ENCODE measurements around the gene INKA1. TPM values are rescaled to one million over a fixed set of nuclear protein-coding genes. Genes with fewer than 3 reads are reported as not detected.

INKA1 gene
- total RNA-seq, 1 donor from 2014 or later = 1.7 TPM

DNA sequence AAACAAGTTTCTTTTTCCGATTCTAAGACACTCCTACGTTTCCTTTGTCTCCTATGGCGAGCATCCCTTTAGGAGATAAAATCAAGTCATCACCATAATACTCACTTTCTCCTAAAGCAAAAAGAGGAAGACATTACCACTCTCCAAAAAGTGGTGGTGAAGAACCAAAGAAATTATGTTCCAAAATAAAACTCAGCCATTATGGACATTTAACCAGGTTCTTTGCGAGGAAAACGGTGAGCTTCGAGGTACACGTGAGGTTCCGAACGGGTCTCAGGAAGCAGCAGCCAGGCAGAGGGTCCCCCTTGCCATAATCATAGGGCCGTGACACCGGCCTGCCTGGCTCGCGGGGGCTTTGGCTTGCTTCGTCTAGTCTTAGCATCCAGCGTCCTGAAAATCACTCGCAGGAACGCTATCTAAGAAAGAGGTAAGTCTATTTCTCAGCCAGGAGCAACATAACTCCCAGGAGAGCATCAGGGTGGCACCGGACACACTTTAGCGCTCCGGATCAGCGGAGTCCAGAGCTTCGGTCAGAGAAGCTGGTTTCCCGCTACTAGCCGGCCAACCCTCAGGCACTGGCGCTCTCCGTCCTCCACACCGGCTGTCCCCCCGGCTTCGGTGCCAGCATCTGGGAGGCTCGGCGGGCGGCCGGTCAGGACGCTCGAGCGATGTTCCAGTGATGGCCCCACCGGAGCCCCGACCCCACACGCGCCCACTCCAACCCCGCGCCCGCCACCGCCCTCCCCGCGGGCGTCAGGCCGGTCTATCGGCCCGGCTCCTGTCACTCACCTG is 17.3 kb upstream of the INKA1 start:
- intact Hi-C loops (cut with micrococcal nuclease) = no loop called here
- ATAC-seq (peak; percentile 59), DNase-seq (no peak)

DNA sequence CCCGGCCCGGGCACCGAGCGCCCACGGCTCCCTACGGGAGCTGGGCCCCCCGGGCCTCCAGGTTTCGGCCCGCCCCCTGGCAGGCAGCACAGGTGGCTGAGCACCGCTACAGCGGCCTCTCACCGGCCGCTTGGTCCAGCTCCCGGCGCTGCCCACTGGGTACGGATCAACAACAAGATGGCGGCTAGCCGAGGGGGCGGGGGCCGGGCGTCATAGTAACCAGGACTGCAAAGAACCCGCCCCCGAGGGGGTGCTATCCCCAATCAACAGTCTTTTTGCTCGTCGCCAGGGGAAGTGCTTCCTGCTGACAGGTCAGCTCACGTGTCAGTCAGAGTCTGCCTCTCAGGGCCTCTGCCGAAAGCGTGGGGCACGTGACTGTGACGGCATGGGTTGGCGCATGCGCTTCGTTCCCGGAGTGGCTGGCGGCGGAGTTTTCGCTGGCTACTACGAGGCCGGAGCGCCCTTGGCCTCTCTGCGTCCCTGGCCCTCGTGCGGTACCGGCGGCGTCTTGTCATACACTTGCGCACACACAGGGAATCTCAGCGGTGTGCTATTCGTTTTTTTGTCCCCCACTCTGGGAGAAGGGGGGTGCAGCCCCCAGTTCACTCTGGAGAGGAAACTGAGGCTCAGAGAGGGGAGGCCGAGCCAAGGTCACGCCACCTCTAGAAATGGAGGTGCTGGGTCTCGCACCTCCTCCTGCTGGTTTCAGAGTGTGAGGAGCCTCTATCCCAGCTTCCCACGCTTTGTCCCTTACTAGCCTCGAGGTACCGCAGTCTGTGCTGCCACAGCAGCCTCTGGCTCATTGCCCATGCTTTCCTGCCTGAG is 16.5 kb upstream of the INKA1 start, which contains the start of gene IP6K1:
IP6K1 (minus strand) TSS at position 186 of the 825 bp plus-strand sequence. CDS start 38,502 bp downstream, outside the sequence.
- ATAC-seq (peak; percentile 100), DNase-seq (peak; percentile 100)
- intact Hi-C loops (cut with micrococcal nuclease) = no loop called here

DNA sequence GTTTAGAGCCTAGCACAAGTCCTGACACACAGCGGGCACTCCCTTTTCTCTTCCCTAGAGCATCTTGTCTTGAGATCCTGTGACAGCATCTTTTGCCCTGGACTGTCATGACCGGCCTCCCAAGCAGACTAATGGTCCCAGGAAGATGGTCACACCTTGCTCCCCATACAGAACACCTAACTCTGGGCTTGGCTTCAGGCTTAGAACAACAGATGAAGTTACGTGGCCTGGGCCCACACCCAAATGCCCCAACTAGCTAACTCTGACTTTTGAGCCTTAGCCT is 15.9 kb upstream of the INKA1 start:
- intact Hi-C loops (cut with micrococcal nuclease) = no loop called here

DNA sequence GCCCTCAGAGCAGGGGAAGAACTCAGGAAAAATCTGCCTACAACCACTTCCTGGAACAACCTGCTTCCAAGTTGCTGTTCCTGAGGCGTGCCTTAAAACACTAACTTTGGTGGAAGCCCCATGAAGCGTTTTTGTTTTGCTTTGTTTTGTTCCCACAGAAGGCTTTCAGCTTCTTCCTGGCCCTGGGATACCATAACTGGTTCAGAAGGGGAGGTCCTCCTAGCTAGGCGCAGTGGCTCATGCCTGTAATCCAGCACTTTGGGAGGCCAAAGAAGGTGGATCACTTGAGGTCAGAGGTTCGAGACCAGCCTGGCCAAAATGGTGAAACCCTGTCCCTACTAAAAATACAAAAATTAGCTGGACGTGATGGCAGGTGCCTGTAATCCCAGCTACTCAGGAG is 15.5 kb upstream of the INKA1 start:
- no peak for DNase-seq
- intact Hi-C loops (cut with micrococcal nuclease) = no loop called here

More for the DNA sequence above, 15.9 kb upstream of the INKA1 start:
- ATAC-seq = no peak
- no peak for DNase-seq

DNA sequence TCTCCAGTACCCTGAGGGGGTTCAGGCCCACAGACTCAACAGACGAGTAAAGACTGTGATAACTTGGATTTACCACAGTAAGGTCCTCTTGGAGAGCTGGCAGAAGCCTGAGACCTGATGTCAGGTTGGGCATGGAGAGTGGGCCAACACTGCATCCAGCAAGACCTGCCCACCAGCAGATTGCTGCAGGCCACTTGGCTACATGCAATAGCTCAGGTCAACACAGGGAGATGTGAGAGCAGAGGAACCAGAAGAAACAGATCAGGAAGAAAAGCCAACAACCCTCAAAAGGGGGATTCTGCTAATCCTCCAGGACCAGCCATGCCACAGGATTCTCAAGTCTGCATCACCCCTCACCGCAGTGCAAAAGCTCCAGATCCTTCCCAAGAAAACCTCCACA is 15.0 kb upstream of the INKA1 start:
- ATAC-seq (no peak), DNase-seq (no peak)
- intact Hi-C loops (cut with micrococcal nuclease) = no loop called here

More for the DNA sequence above, 15.5 kb upstream of the INKA1 start:
- no peak for ATAC-seq

DNA sequence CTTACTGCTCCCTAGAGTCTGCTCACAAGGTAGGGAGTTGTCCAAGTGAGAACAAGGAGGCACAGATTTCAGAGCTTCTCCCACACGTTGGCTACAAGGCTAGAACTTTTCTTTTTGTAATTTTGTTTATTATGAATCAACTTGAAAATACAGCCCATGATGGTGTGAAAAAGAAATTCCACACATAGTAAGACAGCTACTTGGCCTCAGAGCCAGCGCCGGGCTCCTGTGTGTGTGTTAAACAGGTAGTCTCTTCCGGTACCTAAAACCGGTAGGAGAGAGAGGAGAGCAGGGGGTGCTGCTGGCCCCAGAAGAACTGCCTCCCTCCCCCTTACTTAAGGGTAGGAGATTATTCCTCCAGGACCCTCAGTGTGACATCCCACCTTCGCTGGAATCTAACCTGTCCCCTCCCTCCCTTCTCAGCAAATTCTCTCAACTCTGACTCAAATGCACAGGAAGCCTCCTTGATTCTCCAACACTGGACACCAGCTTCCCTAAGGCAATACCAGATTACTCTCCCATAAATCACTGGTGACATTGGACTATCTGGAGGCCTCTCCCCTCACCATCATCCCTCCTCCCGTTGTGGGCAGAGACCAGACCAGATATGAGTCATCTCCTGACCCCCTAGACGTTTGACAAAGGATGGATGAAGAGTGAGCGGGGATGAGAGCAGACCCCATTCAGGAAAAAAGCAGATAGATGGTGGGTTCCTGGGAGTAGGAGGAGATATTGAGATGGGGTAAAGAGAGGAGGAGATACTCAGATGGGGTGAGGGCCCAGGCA is 12.2 kb upstream of the INKA1 start:
- ATAC-seq (no peak), DNase-seq (no peak)
- intact Hi-C loops (cut with micrococcal nuclease) = no loop called here

DNA sequence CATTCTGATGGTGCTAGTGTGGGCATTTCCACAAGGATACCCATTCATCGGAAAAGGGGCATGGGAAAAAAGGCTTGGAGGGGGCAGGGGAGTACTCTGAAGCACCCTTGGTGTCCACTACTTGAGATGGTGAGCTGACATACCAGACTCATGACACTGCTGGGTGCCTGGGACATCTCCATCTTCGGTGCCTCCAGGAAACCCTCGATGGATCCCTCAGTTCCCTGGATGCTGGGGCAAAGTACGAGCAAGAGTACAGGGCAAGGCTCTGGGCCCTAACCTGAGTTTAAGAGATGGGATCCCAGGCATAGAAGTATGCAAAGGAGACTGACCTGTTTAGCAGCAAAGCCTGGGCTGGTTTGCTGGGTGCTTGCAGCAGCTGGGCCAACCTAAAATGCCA is 11.5 kb upstream of the INKA1 start:
- no peak for DNase-seq
- intact Hi-C loops (cut with micrococcal nuclease) = no loop called here

DNA sequence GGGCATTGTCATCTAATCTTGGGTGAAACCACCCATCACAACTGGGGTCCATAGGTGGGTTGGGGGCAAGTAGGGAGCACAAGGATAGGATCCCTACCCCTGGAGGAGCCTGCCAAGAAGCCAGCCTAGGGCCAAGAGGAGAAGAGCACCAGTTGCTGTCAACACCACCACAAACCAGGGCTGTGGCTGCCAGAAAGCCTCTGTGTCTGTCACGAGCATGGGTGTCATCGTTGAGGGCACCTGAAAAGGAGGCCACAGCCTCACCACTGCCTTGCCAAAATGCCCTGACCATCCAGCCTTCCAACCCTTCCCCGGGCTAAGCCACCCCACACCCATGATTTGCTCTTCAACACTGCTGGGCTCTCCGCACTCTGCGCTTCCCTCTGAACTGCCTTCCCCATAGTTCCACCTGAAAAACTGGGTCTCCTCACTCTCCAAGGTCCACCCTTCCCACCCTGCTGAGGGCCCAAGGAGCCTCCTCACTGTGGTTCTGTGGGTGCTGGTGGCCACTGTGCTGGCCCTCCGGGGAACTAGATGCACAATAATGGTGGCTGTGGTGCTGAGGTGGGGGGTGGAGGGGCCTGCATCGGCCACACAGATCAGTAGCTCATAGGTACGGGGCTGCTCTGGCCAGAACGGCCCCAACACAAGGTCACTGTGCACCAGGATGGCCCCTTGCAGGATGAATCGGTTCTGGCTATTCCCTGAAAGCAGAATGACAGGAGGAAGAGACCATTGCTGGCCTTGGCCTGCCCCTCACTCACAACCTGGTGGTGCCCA is 10.5 kb upstream of the INKA1 start:
- ATAC-seq = no peak
- DNase-seq = no peak
- intact Hi-C loops (cut with micrococcal nuclease) = no loop called here

More for the DNA sequence above, 11.5 kb upstream of the INKA1 start:
- no peak for ATAC-seq

DNA sequence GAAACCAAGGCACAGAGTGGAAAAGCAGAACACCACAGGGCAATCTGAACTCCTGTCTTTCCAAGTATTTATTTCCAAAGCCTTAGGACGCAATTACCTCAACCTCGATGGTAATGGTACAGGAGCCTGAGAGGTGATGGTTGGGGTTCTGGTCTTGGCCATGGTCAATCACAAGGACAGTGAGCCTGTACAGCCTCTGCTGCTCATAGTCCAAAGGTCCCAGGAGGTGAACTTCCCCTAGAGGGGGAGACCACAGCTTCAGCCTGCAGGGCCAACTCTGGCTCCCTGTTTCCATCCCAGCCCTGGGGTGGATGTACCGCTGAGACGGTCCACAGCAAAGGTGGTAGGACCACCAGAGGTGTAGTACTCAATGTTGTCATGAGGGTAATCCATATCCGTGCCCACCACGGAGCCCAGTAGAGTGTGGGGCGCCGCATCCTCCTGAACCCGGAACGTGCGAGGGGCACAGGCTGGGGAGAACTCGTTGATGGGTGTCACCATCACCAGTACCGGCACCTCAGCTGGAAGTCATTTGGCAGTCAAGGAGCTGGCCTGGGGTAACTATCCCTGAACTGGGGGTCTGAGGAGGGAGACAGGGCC is 9.5 kb upstream of the INKA1 start:
- no peak for ATAC-seq
- DNase-seq = no peak
- intact Hi-C loops (cut with micrococcal nuclease) = no loop called here

DNA sequence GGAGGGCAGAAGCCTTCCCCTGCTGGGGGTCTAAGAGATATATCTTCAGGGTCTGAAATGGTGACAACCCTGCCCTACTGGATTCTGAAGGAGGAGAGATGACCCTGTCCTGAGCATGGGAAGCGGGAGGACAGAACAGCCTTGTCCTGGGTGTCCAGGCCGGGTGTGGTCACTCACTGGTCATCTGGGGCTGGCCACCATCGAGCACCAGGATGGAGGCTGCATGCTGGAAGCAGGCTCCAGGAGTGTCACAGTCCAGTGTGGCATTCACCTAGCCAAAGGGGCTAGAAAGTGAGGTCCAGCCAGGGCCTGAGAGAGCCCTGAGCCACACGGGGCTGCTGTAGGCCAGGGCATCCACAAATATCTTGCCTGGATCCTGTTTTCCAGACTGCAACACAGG is 8.6 kb upstream of the INKA1 start:
- intact Hi-C loops (cut with micrococcal nuclease) = no loop called here
- DNase-seq = no peak
- no peak for ATAC-seq

DNA sequence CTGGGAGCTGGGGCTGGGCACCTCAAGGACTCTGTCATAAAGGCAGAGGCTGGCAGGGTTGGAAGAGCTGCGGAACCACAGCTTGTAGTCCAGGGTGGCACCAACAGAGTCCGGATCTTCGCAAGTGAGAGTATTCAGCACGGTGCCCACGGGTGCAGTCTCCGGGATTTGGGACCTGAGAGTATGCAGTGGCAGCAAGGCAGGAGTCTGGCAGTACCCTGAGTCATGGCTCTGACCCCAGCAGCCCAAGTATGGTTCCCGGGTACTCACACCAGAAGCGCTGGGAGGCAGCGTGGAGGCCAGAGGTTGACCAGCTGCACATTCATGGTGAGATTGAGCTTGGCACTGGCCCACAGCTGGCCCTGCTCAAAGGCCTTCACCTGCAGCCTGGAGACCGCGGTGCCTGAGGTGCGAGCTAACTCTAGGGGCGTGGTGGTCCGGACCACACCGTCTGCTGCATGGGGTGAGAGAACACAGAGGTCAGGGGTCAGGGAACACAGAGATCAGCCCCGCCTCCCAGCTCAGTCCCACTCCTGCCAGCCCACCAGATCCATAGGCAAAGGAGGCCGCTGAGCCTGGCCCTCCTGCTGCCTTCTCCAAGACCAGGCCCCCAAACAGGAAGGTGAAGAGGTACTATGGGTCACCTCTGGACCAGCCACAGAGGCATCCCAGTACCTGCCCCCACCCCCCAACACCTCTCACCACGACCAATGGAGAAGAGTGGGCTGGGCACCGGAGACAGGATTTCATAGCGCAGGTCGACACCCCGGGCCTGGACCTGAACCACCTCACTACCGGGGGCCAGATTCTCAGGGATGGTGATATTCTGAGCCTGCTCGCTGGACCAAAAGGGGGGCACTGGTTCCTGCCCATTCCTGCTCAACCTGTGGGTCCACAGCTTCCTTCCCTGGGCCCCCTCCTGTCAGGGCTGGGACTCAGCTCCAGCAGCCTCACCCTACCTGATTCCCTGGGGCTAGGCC is 7.8 kb upstream of the INKA1 start:
- DNase-seq (no peak), ATAC-seq (no peak)
- intact Hi-C loops (cut with micrococcal nuclease) = no loop called here

DNA sequence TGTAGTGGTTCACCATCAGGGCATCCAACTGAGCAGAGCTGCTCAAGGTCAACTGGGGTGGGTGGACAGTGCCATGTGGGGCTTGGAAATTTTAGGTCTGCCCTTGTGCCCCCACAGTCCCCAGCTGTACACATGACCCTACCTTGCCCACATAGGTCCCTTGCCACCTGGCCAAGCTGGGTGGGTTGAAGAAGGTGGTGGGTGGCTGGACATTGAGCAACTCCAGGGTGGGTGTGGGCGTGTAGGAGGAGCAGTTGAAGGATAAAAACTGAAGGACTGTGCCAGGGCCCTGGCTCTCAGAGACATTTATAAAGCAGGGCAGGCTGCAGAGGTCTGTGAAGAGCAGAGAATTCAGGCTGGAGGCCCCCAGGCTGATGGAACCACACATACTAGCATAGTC is 4.0 kb upstream of the INKA1 start:
- intact Hi-C loops (cut with micrococcal nuclease) = no loop called here
- DNase-seq (no peak), ATAC-seq (no peak)

DNA sequence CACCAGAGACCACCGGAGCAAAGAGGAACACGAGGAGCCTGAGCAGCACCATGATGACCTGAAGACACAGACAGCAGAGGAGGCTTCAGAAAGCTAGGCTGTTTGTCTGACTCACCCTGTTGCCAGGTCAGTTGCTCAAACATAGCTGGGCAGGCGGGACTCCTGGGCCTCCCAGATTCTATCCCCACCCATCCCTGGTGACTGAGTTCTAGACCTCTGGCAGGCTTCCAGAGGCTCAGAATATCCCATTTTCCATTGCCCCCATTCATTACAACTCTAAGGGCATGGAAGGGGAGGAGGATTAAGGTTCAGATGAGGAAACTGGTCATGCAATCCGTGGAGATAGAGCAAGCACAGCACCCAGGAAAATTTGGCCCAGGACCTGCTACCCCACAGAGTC is 3.3 kb upstream of the INKA1 start, which contains the start of gene CDHR4:
CDHR4 (minus strand) TSS at position 113 of the 400 bp plus-strand sequence; CDS start at position 52, 61 bp downstream.
- ATAC-seq = no peak
- DNase-seq = peak; percentile 39
- intact Hi-C loops (cut with micrococcal nuclease) = loop anchor here (5.0 kb wide), 1 partner anchor 43 kb away; no protein-coding TSS in a partner anchor

DNA sequence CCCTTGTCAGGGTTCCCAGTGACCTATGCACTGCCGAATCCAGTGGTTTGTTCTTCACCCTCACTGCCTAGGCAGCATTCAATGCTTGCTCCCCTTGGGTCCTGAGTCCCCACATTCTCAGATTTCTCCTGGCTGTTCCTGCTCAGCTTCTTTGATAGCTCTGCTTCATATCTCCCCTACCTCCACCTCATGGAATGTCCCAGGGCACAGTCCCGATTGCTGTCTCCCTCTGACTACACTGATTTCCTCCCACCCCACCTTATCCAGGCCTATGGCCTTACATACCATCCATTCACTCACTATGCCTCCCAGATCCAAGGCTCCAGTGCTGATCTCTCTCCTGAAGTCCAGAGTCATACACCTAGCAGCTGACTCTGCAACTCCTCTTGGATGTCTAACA is 1.9 kb upstream of the INKA1 start:
- ATAC-seq (no peak), DNase-seq (no peak)
- intact Hi-C loops (cut with micrococcal nuclease) = loop anchor here (5.0 kb wide), 1 partner anchor 41 kb away; no protein-coding TSS in a partner anchor

DNA sequence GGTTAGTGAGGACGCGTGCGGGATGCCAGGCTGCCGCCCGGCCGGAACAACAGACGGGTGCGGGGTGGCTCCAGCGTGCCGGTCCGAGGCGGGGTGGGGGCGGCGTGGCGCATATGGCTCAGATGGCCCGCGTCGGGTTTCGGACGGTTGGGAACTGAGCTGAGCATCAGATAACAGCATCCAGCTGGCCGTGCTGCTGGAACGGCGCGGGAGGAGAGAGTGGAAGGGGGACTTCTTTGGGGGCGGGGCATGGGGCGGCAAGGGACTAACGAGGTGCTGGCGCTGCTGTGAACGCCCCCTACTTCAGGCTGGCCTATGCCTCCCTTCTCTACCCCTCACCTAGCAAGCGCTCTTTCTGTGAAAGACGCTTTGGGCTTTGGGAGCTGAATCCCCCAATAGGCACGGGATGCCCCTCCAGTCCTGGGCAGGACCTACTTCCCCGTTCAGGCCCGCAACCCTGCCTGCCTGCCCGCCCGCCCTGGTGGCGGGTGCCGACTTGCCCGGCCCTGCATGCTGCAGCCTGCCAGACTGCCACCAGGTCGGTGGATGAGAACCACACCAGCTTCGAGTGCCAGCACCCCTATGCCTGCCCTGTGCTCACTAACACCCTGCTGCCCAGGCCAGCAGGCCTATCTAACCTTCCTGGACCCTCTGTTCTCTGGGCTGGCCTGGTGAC is 542 bp downstream of the INKA1 start:
- ATAC-seq = peak; percentile 1
- DNase-seq = peak; percentile 45
- intact Hi-C loops (cut with micrococcal nuclease) = loop anchor here (5.0 kb wide), 1 partner anchor 39 kb away; no protein-coding TSS in a partner anchor

DNA sequence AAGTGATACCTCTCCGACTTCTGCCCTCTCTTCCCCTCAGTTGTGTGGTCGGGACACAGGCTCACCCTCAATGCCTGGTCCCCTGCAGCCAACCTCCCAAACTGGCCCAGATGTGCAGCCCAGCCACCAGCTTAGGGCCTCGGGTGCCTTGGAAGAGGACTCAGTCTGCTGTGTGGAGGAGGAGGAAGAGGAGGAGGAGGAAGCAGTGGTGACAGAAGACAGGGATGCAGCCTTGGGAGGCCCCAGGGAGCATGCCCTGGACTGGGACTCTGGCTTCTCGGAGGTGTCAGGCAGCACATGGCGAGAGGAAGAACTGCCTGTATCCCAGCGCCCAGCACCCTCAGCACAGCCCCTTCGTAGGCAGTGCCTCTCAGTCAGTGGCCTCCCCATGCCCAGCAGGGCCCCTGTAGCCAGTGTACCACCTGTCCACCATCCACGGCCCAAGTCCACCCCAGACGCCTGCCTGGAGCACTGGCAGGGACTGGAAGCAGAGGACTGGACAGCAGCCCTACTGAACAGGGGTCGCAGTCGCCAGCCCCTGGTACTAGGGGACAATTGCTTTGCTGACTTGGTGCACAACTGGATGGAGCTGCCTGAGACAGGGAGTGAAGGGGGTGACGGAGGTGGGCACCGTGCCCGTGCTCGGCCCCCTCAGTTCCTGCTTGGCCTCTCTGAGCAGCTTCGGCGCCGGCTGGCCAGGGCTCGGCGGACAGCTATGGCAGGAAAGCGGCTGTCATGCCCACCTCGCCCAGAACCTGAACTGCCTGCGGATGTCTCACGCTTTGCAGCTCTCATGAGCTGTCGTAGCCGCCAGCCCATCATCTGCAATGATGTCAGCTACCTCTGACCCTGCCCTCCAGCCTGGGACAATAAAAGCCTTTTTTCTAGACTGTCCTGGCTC is 1.3 kb downstream of the INKA1 start:
- intact Hi-C loops (cut with micrococcal nuclease) = loop anchor here (5.0 kb wide), 1 partner anchor 38 kb away; no protein-coding TSS in a partner anchor
- ATAC-seq = no peak
- DNase-seq = peak; percentile 61
